ENCODE results near the gene IQGAP3.

Gene IQGAP3

DNA sequence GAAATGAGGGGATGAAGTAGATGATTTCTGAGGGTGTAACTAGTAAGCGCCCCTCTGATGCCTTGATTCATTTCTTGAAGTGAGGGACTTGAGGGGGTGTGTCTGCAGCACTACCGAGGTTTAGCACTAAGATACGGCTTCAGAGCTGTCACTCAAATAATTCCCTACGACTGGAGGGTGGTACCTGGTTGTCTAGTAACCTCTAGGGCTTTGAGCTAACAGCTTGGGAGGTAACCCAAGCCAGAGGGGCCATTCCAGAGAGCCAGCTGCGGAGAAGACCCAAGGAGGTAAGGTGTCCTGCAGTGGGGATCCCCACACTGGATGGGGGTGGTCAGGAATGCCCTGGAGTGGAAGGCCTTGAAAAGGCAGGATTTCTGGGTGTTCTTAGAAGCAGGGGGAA lies 7.1 kb upstream of the IQGAP3 start, which contains the start of gene TTC24:
Gene TTC24 (plus strand): TSS at position 252 of the 400 bp plus-strand sequence. CDS start 1,642 bp downstream, outside the sequence.
- H3K4me3 ChIP-seq (replicated peaks; ENCODE audit: low read depth, low read length), result no peak within 1 kb of the TSS
- DNase-seq (ENCODE audit: low read depth), result no peak
- TF ChIP-seq, protein P1, sequence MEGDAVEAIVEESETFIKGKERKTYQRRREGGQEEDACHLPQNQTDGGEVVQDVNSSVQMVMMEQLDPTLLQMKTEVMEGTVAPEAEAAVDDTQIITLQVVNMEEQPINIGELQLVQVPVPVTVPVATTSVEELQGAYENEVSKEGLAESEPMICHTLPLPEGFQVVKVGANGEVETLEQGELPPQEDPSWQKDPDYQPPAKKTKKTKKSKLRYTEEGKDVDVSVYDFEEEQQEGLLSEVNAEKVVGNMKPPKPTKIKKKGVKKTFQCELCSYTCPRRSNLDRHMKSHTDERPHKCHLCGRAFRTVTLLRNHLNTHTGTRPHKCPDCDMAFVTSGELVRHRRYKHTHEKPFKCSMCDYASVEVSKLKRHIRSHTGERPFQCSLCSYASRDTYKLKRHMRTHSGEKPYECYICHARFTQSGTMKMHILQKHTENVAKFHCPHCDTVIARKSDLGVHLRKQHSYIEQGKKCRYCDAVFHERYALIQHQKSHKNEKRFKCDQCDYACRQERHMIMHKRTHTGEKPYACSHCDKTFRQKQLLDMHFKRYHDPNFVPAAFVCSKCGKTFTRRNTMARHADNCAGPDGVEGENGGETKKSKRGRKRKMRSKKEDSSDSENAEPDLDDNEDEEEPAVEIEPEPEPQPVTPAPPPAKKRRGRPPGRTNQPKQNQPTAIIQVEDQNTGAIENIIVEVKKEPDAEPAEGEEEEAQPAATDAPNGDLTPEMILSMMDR (IDR thresholded peaks at IDR 0.05; ENCODE audit: low read length, missing control alignments), result no peak

DNA sequence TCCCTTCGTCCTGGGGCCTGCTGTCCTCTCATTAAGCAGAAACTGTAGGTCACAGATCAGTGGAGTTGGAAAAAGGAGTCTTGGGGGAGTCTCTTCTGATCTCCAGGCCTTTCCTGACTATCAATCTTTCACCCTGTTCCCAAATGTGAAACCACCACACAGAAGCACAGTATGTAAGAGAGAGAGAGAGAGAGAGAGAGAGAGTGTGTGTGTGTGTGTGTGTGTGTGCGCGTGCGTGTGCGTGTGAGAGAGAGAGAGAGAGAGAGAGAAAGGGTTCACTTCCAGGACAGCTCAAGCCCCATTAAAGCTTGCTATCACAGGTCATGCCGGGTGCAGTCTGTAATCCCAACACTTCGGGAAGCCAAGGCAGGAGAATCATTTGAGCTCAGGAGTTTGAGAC lies 5.7 kb upstream of the IQGAP3 start:
- TF ChIP-seq, protein P1 (IDR thresholded peaks at IDR 0.05; ENCODE audit: low read length, missing control alignments), result no peak
- no peak overlapping the region for H3K4me3 ChIP-seq (replicated peaks; ENCODE audit: low read depth, low read length)
- DNase-seq (ENCODE audit: low read depth), result no peak

DNA sequence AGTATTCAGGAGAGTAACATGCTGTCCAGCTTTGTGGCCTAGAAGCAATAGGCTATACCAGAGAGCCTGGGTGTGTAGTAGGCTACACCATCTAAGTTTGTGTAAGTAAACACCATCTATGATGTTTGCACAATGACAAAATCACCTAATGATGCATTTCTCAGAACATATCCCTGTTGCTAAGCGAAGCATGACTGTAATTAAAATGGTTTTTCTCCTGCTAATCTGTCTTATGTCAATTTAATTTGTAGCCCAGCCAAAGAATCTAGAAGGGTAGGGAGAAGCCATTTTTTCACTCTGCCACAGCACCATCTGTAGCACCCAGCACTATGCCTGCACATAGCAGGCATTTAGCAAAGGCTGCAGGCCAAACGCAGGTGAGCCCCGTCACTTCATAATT lies 5.2 kb upstream of the IQGAP3 start:
- DNase-seq (ENCODE audit: low read depth), result no peak
- TF ChIP-seq, protein P1 (IDR thresholded peaks at IDR 0.05; ENCODE audit: low read length, missing control alignments), result no peak
- no peak overlapping the region for H3K4me3 ChIP-seq (replicated peaks; ENCODE audit: low read depth, low read length)

- no peak overlapping the region for H3K4me3 ChIP-seq (replicated peaks; ENCODE audit: low read depth, low read length)
- DNase-seq (ENCODE audit: low read depth), result no peak
- TF ChIP-seq, protein P1 (IDR thresholded peaks at IDR 0.05; ENCODE audit: low read length, missing control alignments), result no peak
Measured at GRCh38 chr1:156574039-156574633, 1.8 kb upstream of the IQGAP3 start.

DNA sequence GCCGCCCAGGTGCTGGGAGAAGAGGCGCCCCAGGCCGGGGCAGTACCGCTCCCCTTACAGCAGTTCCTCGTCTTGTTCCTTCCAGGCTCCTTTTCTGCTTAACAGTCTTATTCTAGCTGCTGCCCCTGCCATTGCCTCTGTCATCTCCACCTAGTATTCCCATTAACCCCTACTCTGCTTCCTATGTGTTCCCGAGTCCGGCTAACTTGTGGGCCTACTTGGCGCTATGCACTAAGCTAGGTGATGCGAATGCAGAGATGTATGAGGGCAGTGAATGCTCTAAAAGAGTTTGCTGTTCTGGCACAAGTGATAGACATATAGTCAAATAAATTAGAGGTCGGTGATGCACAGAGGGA lies 276 bp upstream of the IQGAP3 start:
- TF ChIP-seq, protein P1 (IDR thresholded peaks at IDR 0.05; ENCODE audit: low read length, missing control alignments), result no peak
- no peak for DNase-seq (ENCODE audit: low read depth)
- peak overlapping the region; percentile 72 for H3K4me3 ChIP-seq (replicated peaks; ENCODE audit: low read depth, low read length)

- H3K4me3 ChIP-seq (replicated peaks; ENCODE audit: low read depth, low read length), result peak overlapping the region; percentile 72
- TF ChIP-seq, protein P1 (IDR thresholded peaks at IDR 0.05; ENCODE audit: low read length, missing control alignments), result no peak
- peak; percentile 67 for DNase-seq (ENCODE audit: low read depth)
Measured at GRCh38 chr1:156571261-156571852, 1.0 kb downstream of the IQGAP3 start.

DNA sequence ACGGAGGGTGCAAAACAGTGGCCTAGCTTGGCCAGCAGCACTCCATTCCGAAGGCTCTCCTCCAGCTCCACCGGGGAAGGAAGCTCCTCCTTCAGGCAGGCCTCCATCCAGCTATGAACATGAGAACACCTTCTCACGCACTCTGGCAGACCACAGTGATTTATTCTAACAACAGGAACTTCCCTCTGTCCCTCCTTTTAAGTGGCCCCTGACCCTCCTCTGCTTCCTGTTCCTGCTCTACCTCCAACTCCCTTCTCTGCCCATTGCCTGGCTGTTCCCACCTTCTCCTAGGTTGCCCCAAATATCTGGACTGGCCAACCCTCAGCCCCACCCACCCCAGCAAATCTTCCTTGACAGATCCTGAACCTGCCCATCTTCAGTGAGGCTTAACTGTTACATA lies 5.9 kb downstream of the IQGAP3 start:
- no peak overlapping the region for H3K4me3 ChIP-seq (replicated peaks; ENCODE audit: low read depth, low read length)
- no peak for DNase-seq (ENCODE audit: low read depth)
- TF ChIP-seq, protein P1 (IDR thresholded peaks at IDR 0.05; ENCODE audit: low read length, missing control alignments), result no peak
